Measurements from ENCODE around the gene CNEP1R1.
A peak's percentile ranks its signal among the peaks of the same experiment; 100 is the strongest.

The CNEP1R1 gene

GRCh38 chr16:50065624-50066481 is 40.8 kb downstream of the CNEP1R1 start, which contains the start of gene HEATR3:
TSS of gene HEATR3 (plus strand) at chr16:50065970. CDS start at chr16:50066132, 162 bp downstream.
- peak; percentile 94 for DNase-seq

- DNase-seq, result no peak
These were observed 41.7 kb downstream of the CNEP1R1 start for GRCh38 chr16:50066482-50067289.

GRCh38 chr16:50067290-50067853 is 42.3 kb downstream of the CNEP1R1 start:
- peak; percentile 56 for DNase-seq

GRCh38 chr16:50068550-50068949 is 43.5 kb downstream of the CNEP1R1 start:
- DNase-seq, result no peak

- DNase-seq, result no peak
These were observed 44.0 kb downstream of the CNEP1R1 start for GRCh38 chr16:50069060-50069459.

GRCh38 chr16:50071075-50071671 is 46.1 kb downstream of the CNEP1R1 start:
- DNase-seq, result peak; percentile 36

GRCh38 chr16:50072730-50073129 is 47.7 kb downstream of the CNEP1R1 start:
- DNase-seq, result no peak

- DNase-seq, result no peak
These were observed 54.5 kb downstream of the CNEP1R1 start for GRCh38 chr16:50079397-50080140.

GRCh38 chr16:50081428-50082018 is 56.5 kb downstream of the CNEP1R1 start:
- DNase-seq, result no peak

GRCh38 chr16:50083996-50084395 is 59.0 kb downstream of the CNEP1R1 start:
- no peak for DNase-seq

- DNase-seq, result no peak
These were observed 61.2 kb downstream of the CNEP1R1 start for GRCh38 chr16:50086176-50086575.
